Thyroid gland (tissue), 4 donors: ENCODE results near the gene AIP. TPM values are rescaled to one million over a fixed set of nuclear protein-coding genes. Genes with fewer than 3 reads are reported as not detected.

ENCODE experiments used
- DNase-seq, 2 donors: peaks; one replicate each; pipeline ENCODE4 v3.0.0-alpha.2; 2019
- H3K27ac ChIP-seq, 3 donors: fragments of 200-600 bp; sonication (generic); 1 replicate in 2 of 3; 2 replicates in 1 of 3; pipeline ENCODE4 v1.5.1; 2016 to 2019; ENCODE audit warnings: mild to moderate bottlenecking in 1 of 3, moderate library complexity in 1 of 3
- H3K27me3 ChIP-seq: fragments of 200-600 bp; sonication (generic); one replicate; pipeline ENCODE4 v1.5.1; 2019
- H3K36me3 ChIP-seq, 2 donors: fragments of 200-600 bp; sonication (generic); one replicate each; pipeline ENCODE4 v1.5.1; 2016 to 2019
- H3K4me1 ChIP-seq, 2 donors: fragments of 200-600 bp; sonication (generic); one replicate each; pipeline ENCODE4 v1.5.1; 2017 to 2019
- H3K4me3 ChIP-seq, 3 donors: fragments of 200-600 bp; sonication (generic); replicated peaks in 1 of 3; 1 replicate in 2 of 3; 2 replicates in 1 of 3; pipeline ENCODE4 v1.5.1; 2016; ENCODE audit warnings: mild to moderate bottlenecking in 1 of 3
- H3K9me3 ChIP-seq: fragments of 200-600 bp; sonication (generic); one replicate; pipeline ENCODE4 v1.5.1; 2017
- POLR2A ChIP-seq, 2 donors: fragments of 450-650 bp; IDR thresholded peaks; one replicate each; pipeline ENCODE4 v1.6.1; 2017; ENCODE audit warnings: antibody characterized with exemption in 2 of 2, mild to moderate bottlenecking in 2 of 2, moderate library complexity in 1 of 2
- WGBS, 2 donors: methylation state at CpG; one replicate each; pipeline ENCODE4 v1.1.5; 2017; 5-methylcytosine and 5-hydroxymethylcytosine counted together
- intact Hi-C: fragments of 100-400 bp; cut with DNase I; formaldehyde crosslinking; loops from one replicate; pipeline ENCODE4 v1.15.1; 2023
- total RNA-seq, 4 donors: library from RNA; depleted of rRNA; stranded (reverse); fragments of >200 nt; gene quantifications; one replicate each; pipeline ENCODE4 v1.2.3, GENCODE V29; 2016
- TF ChIP-seq, protein P1 (sequence below), 6 experiments: fragments of 200-600 bp in 3 of 6; fragments of 450-650 bp in 3 of 6; sonication (generic) in 3 of 6; IDR thresholded peaks; one replicate each; pipeline ENCODE4 v1.5.1; 2016 to 2019; ENCODE audit warnings: antibody characterized with exemption in 6 of 6, mild to moderate bottlenecking in 2 of 6, inconsistent platforms in 1 of 6, moderate library complexity in 1 of 6

Gene AIP
- total RNA-seq, 4 donors from 2014 or later = 58.2 to 100 (median 83.2) TPM

GRCh38 chr11:67455054-67455453 is 27.8 kb upstream of the AIP start, which contains the start of gene CABP4:
CABP4 (plus strand) TSS chr11:67455354; CDS start chr11:67455424, 70 bp downstream.
- intact Hi-C loops = no loop called here
- Histone ChIP-seq H3K9me3 (no peaks in the 10 kb centered on the region), H3K36me3 (no peaks in the 10 kb centered on the region), H3K4me3 (no peak within 1 kb of the TSS), H3K27ac (no peak within 1 kb of the TSS), H3K4me1 (peaks cover 0 to 7% of the 10 kb centered on the region in 2 donors), H3K27me3 (no peaks in the 10 kb centered on the region)
- TF ChIP-seq POLR2A (IDR thresholded peaks at IDR 0.05) = no peak
- TF ChIP-seq, protein P1, sequence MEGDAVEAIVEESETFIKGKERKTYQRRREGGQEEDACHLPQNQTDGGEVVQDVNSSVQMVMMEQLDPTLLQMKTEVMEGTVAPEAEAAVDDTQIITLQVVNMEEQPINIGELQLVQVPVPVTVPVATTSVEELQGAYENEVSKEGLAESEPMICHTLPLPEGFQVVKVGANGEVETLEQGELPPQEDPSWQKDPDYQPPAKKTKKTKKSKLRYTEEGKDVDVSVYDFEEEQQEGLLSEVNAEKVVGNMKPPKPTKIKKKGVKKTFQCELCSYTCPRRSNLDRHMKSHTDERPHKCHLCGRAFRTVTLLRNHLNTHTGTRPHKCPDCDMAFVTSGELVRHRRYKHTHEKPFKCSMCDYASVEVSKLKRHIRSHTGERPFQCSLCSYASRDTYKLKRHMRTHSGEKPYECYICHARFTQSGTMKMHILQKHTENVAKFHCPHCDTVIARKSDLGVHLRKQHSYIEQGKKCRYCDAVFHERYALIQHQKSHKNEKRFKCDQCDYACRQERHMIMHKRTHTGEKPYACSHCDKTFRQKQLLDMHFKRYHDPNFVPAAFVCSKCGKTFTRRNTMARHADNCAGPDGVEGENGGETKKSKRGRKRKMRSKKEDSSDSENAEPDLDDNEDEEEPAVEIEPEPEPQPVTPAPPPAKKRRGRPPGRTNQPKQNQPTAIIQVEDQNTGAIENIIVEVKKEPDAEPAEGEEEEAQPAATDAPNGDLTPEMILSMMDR (IDR thresholded peaks at IDR 0.05) = no peak
- WGBS, 2 donors = 97 to 100% methylated on average over 2 of the region's 3 CpGs
- DNase-seq = no peak

- TF ChIP-seq POLR2A (IDR thresholded peaks at IDR 0.05) = no peak
- TF ChIP-seq, protein P1 (IDR thresholded peaks at IDR 0.05) = no peak
- 50 to 86% methylated on average over 2 to 19 of the region's 25 CpGs for WGBS, 2 donors
- H3K4me3 ChIP-seq = no peak overlapping the region
- H3K27ac ChIP-seq = no peak overlapping the region
- no peak for DNase-seq
- intact Hi-C loops = no loop called here
- H3K27me3 ChIP-seq = no peaks in the 10 kb centered on the region
- no peaks in the 10 kb centered on the region for H3K9me3 ChIP-seq
- peaks cover 0 to 9% of the 10 kb centered on the region in 2 donors for H3K4me1 ChIP-seq
- no peaks in the 10 kb centered on the region for H3K36me3 ChIP-seq
These were observed 26.6 kb upstream of the AIP start for GRCh38 chr11:67456068-67456705.

DNA sequence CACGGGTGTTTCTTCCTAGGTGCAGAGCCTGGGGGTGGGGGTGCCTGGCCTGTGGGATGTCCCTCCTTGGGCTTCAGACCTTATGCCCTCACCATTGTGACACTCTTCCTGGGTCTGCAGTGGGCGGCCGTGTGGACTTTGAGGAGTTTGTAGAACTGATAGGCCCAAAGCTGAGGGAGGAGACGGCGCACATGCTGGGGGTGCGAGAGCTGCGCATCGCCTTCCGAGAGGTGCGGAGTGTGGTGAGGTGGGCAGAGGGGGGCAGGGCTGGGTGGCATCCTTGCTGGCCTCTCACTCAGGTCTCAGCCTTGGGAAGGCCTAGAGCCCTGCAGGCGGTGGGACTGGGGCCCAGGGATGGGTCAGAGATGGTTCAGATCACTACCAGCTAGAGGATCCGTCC is 25.4 kb upstream of the AIP start:
- no peak overlapping the region for H3K27ac ChIP-seq
- intact Hi-C loops = no loop called here
- no peak overlapping the region for H3K4me3 ChIP-seq
- no peak for TF ChIP-seq POLR2A (IDR thresholded peaks at IDR 0.05)
- TF ChIP-seq, protein P1 (IDR thresholded peaks at IDR 0.05) = no peak
- H3K9me3 ChIP-seq = no peaks in the 10 kb centered on the region
- 95% methylated on average over 12 of the region's 12 CpGs for WGBS, 2 donors
- peaks cover 0 to 9% of the 10 kb centered on the region in 2 donors for H3K4me1 ChIP-seq
- no peak for DNase-seq
- H3K36me3 ChIP-seq = no peaks in the 10 kb centered on the region
- H3K27me3 ChIP-seq = no peaks in the 10 kb centered on the region

DNA sequence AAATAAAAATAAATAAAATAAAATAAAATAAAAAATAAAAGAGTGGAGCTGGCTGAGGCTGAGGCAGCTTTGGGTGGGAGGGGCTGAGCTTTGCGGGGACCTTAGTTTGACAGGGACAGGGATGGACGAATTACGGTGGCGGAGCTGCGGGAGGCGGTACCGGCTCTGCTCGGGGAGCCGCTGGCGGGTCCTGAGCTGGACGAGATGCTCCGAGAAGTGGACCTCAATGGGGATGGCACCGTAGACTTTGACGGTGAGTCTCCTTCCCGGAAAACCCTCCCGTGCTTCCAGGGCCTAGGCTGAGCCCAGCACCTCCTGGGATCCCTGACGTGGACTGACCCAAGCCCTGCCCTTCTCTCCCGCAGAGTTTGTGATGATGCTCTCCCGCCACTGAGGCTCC is 24.6 kb upstream of the AIP start:
- H3K27me3 ChIP-seq = no peaks in the 10 kb centered on the region
- intact Hi-C loops = no loop called here
- H3K27ac ChIP-seq = no peak overlapping the region
- no peak for TF ChIP-seq POLR2A (IDR thresholded peaks at IDR 0.05)
- TF ChIP-seq, protein P1 (IDR thresholded peaks at IDR 0.05) = no peak
- H3K4me3 ChIP-seq = no peak overlapping the region
- H3K4me1 ChIP-seq = peaks cover 0 to 9% of the 10 kb centered on the region in 2 donors
- no peak for DNase-seq
- 91 to 94% methylated on average over 19 of the region's 19 CpGs for WGBS, 2 donors
- H3K36me3 ChIP-seq = no peaks in the 10 kb centered on the region
- no peaks in the 10 kb centered on the region for H3K9me3 ChIP-seq

DNA sequence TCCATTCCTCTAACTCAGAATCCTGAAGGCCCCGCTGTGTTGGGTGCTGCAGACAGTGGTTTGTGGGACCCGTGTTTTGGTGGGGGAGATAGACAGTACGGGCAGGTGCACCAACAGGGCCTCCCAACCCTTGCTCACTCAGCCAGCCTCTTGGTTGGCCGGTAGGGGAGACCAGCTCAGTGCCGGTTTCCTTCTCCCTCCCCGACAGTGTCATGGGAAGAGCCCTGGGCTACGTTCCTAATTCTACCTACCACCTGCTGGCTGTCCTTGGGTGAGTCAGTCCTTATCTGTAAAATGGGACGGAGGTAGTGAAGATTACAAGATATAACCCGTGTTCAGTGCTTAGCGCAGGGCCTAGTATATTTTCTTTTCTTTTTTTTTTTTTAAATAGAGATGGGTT is 19.6 kb upstream of the AIP start:
- intact Hi-C loops = loop anchor here (10.0 kb wide), 1 partner anchor 68 kb away; the partner anchor contains the start of gene RAD9A
- peak overlapping the region in 1 of 3 donors; percentile 95 for H3K27ac ChIP-seq

More for the DNA sequence above, 19.6 kb upstream of the AIP start:
- Histone ChIP-seq H3K27me3 (no peaks in the 10 kb centered on the region), H3K4me3 (no peak overlapping the region), H3K36me3 (no peaks in the 10 kb centered on the region), H3K9me3 (no peaks in the 10 kb centered on the region), H3K4me1 (peaks cover 16 to 51% of the 10 kb centered on the region in 2 donors)
- TF ChIP-seq POLR2A (IDR thresholded peaks at IDR 0.05) = no peak
- TF ChIP-seq, protein P1 (IDR thresholded peaks at IDR 0.05) = no peak
- WGBS, 2 donors = 98% methylated on average over 10 of the region's 10 CpGs
- no peak for DNase-seq
